ENCODE measurements around the gene VEGFA.

Gene VEGFA

GRCh38 chr6:43734294-43734665 lies 35.7 kb upstream of the VEGFA start:
- DNase-seq (ENCODE audit: low read depth, low spot score): no peak
- TF ChIP-seq CTCF (IDR thresholded peaks at IDR 0.05; ENCODE audit: low read depth, low read length): no peak
- H3K4me3 ChIP-seq (ENCODE audit: low read depth, low read length): no peak overlapping the region
- in situ Hi-C loops (cut with HindIII; ENCODE audit: low sequenced_read_pairs): no loop called here

GRCh38 chr6:43735642-43736199 lies 34.3 kb upstream of the VEGFA start:
- no peak overlapping the region for H3K4me3 ChIP-seq (ENCODE audit: low read depth, low read length)
- no peak for TF ChIP-seq CTCF (IDR thresholded peaks at IDR 0.05; ENCODE audit: low read depth, low read length)
- in situ Hi-C loops (cut with HindIII; ENCODE audit: low sequenced_read_pairs): no loop called here
- no peak for DNase-seq (ENCODE audit: low read depth, low spot score)

GRCh38 chr6:43736211-43736786 lies 33.7 kb upstream of the VEGFA start:
- no peak overlapping the region for H3K4me3 ChIP-seq (ENCODE audit: low read depth, low read length)
- in situ Hi-C loops (cut with HindIII; ENCODE audit: low sequenced_read_pairs): no loop called here
- no peak for DNase-seq (ENCODE audit: low read depth, low spot score)
- TF ChIP-seq CTCF (IDR thresholded peaks at IDR 0.05; ENCODE audit: low read depth, low read length): no peak

- no peak overlapping the region for H3K4me3 ChIP-seq (ENCODE audit: low read depth, low read length)
- TF ChIP-seq CTCF (IDR thresholded peaks at IDR 0.05; ENCODE audit: low read depth, low read length): no peak
- no peak for DNase-seq (ENCODE audit: low read depth, low spot score)
- in situ Hi-C loops (cut with HindIII; ENCODE audit: low sequenced_read_pairs): no loop called here
These were observed 33.2 kb upstream of the VEGFA start for GRCh38 chr6:43736844-43737243.

GRCh38 chr6:43737272-43738081 lies 32.5 kb upstream of the VEGFA start:
- in situ Hi-C loops (cut with HindIII; ENCODE audit: low sequenced_read_pairs): no loop called here
- no peak for DNase-seq (ENCODE audit: low read depth, low spot score)
- no peak overlapping the region for H3K4me3 ChIP-seq (ENCODE audit: low read depth, low read length)
- no peak for TF ChIP-seq CTCF (IDR thresholded peaks at IDR 0.05; ENCODE audit: low read depth, low read length)

GRCh38 chr6:43738267-43738676 lies 31.7 kb upstream of the VEGFA start:
- DNase-seq (ENCODE audit: low read depth, low spot score): no peak
- in situ Hi-C loops (cut with HindIII; ENCODE audit: low sequenced_read_pairs): no loop called here
- TF ChIP-seq CTCF (IDR thresholded peaks at IDR 0.05; ENCODE audit: low read depth, low read length): no peak
- H3K4me3 ChIP-seq (ENCODE audit: low read depth, low read length): no peak overlapping the region

All from astrocyte of the spinal cord (primary cell).